Keratinocyte (primary cell): ENCODE measurements around the gene ST3GAL6. TPM values are rescaled to one million over a fixed set of nuclear protein-coding genes. Genes with fewer than 3 reads are reported as not detected.

Experiments
- DNase-seq: peaks from one replicate; pipeline ENCODE4 v3.0.0-alpha.2; 2011; ENCODE audit warnings: low read depth, missing footprints, low spot score
- FAIRE-seq: peaks from 2 replicates; lab custom pipeline; 2011; peaks lifted over from hg19 to GRCh38; lab: Jason Lieb, UNC
- H2AFZ ChIP-seq: 2 replicates; pipeline ENCODE4 v1.6.0; 2012; ENCODE audit warnings: low read length, control low read depth, inconsistent platforms; ENCODE audit not compliant: control insufficient read depth
- H3K27ac ChIP-seq: 2 replicates; pipeline ENCODE4 v1.5.1; 2011; ENCODE audit warnings: low read length; ENCODE audit not compliant: control insufficient read depth, insufficient read depth
- H3K27me3 ChIP-seq: 3 replicates; pipeline ENCODE4 v1.6.0; 2011; ENCODE audit warnings: low read length; ENCODE audit not compliant: control insufficient read depth, insufficient read depth; ENCODE audit errors: extremely low read depth
- H3K36me3 ChIP-seq, 2 experiments: 2 replicates in 1 of 2; 3 replicates in 1 of 2; pipeline ENCODE4 v1.5.1; 2011; ENCODE audit warnings: low read length in 2 of 2, mild to moderate bottlenecking in 1 of 2; ENCODE audit not compliant: control insufficient read depth in 2 of 2, insufficient read depth in 2 of 2; ENCODE audit errors: extremely low read depth in 1 of 2
- H3K4me1 ChIP-seq: 3 replicates; pipeline ENCODE4 v1.5.1; 2011; ENCODE audit warnings: low read length; ENCODE audit not compliant: control insufficient read depth, insufficient read depth; ENCODE audit errors: extremely low read depth
- H3K4me2 ChIP-seq: 3 replicates; pipeline ENCODE4 v1.6.0; 2011; ENCODE audit warnings: low read depth, low read length; ENCODE audit not compliant: control insufficient read depth, insufficient read depth; ENCODE audit errors: extremely low read depth
- H3K4me3 ChIP-seq, 3 experiments: fragments of 200-600 bp in 1 of 3; sonication (generic) in 1 of 3; 2 replicates in 2 of 3; 3 replicates in 1 of 3; pipeline ENCODE4 v1.5.1; 2011 to 2016; ENCODE audit warnings: low read length in 3 of 3, mild to moderate bottlenecking in 3 of 3, control low read depth in 2 of 3, inconsistent platforms in 1 of 3, low read depth in 1 of 3, mixed read lengths in 1 of 3, mixed run types in 1 of 3, moderate library complexity in 1 of 3; ENCODE audit not compliant: control insufficient read depth in 2 of 3, insufficient read depth in 2 of 3; ENCODE audit errors: extremely low read depth in 1 of 3
- H3K79me2 ChIP-seq: 2 replicates; pipeline ENCODE4 v1.6.0; 2012; ENCODE audit warnings: low read length; ENCODE audit not compliant: control insufficient read depth, insufficient read depth
- H3K9ac ChIP-seq: 3 replicates; pipeline ENCODE4 v1.6.0; 2011; ENCODE audit warnings: low read length; ENCODE audit not compliant: control insufficient read depth, insufficient read depth; ENCODE audit errors: extremely low read depth
- H3K9me1 ChIP-seq: 3 replicates; pipeline ENCODE4 v1.6.0; 2011; ENCODE audit warnings: low read length; ENCODE audit not compliant: control insufficient read depth, insufficient read depth; ENCODE audit errors: extremely low read depth
- H3K9me3 ChIP-seq: 2 replicates; pipeline ENCODE4 v1.5.1; 2012; ENCODE audit warnings: low read depth, low read length; ENCODE audit not compliant: control insufficient read depth
- H4K20me1 ChIP-seq: 3 replicates; pipeline ENCODE4 v1.6.0; 2011; ENCODE audit warnings: low read length; ENCODE audit not compliant: control insufficient read depth, insufficient read depth; ENCODE audit errors: extremely low read depth
- EZH2 ChIP-seq: IDR thresholded peaks from one replicate; pipeline ENCODE4 v1.6.1; 2012; ENCODE audit warnings: inconsistent platforms, mild to moderate bottlenecking, low read length, moderate library complexity
- dilution Hi-C: fragments of 300-500 bp; cut with MboI; formaldehyde crosslinking; loops from one replicate; pipeline ENCODE4 v1.7.0; 2020; ENCODE audit warnings: low sequenced_read_pairs; ENCODE audit not compliant: extremely low pct_ligation_motif_present
- polyA plus RNA-seq, 5 experiments: library from polyadenylated mRNA; depleted of rRNA in 3 of 5; stranded (reverse) in 3 of 5; stranded (forward) in 1 of 5; unstranded in 1 of 5; fragments of >200 nt; gene quantifications; 1 replicate in 1 of 5; 2 replicates in 3 of 5; 3 replicates in 1 of 5; pipeline versions ENCODE4 v1.2.1 to v1.2.3, GENCODE V29; 2011 to 2012; ENCODE audit warnings: missing spikeins in 2 of 5, low read depth in 1 of 5, low replicate concordance in 1 of 5
- TF ChIP-seq, protein P1 (sequence below), 3 experiments: IDR thresholded peaks in 1 of 3; conservative IDR thresholded peaks in 1 of 3; optimal IDR thresholded peaks in 1 of 3; 2 replicates in 2 of 3; 3 replicates in 1 of 3; pipeline versions ENCODE3 to v1.5.1; 2011; ENCODE audit warnings: low read length in 3 of 3, mild to moderate bottlenecking in 3 of 3, moderate library complexity in 2 of 3, control low read depth in 1 of 3, inconsistent platforms in 1 of 3; ENCODE audit not compliant: insufficient read depth in 2 of 3; ENCODE audit errors: extremely low read depth in 1 of 3

ST3GAL6 gene
- polyA plus RNA-seq, 1 donor (not counting 4 experiments of a cell fraction or from before 2014, with no cell fraction given): 5.3 TPM

DNA sequence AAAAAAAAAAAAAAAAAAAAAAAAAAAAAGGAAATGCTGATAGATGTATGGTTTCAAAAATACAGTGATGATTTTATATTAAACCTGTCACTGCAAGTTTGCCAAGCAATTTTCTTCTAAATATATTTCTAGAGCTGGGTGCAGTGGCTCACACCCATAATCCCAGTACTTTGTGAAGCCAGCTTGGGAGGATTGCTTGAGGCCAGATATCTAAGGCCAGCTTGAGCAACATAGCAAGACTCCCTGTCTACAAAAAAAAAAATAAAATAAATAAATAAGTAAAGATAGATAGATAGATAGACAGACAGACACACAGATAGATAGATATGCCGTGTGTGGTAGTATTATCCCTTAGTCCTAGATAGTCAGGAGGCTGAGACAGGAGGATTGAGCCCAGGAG is 41.4 kb upstream of the ST3GAL6 start:
- Histone ChIP-seq H3K4me3 (no peak overlapping the region), H3K27me3 (no peaks in the 10 kb centered on the region), H3K9ac (no peak overlapping the region), H3K9me1 (no peaks in the 10 kb centered on the region), H3K4me2 (no peak overlapping the region), H3K9me3 (no peaks in the 10 kb centered on the region), H3K27ac (no peak overlapping the region), H3K4me1 (peaks cover 2% of the 10 kb centered on the region), H3K36me3 (no peaks in the 10 kb centered on the region), H3K79me2 (no peaks in the 10 kb centered on the region), H2AFZ (no peak overlapping the region), H4K20me1 (no peaks in the 10 kb centered on the region)
- no peak for DNase-seq
- TF ChIP-seq EZH2: no peak
- TF ChIP-seq, protein P1, sequence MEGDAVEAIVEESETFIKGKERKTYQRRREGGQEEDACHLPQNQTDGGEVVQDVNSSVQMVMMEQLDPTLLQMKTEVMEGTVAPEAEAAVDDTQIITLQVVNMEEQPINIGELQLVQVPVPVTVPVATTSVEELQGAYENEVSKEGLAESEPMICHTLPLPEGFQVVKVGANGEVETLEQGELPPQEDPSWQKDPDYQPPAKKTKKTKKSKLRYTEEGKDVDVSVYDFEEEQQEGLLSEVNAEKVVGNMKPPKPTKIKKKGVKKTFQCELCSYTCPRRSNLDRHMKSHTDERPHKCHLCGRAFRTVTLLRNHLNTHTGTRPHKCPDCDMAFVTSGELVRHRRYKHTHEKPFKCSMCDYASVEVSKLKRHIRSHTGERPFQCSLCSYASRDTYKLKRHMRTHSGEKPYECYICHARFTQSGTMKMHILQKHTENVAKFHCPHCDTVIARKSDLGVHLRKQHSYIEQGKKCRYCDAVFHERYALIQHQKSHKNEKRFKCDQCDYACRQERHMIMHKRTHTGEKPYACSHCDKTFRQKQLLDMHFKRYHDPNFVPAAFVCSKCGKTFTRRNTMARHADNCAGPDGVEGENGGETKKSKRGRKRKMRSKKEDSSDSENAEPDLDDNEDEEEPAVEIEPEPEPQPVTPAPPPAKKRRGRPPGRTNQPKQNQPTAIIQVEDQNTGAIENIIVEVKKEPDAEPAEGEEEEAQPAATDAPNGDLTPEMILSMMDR (optimal IDR thresholded peaks at IDR 0.05 in 1 of 3, IDR thresholded peaks at IDR 0.05 in 1 of 3, conservative IDR thresholded peaks at IDR 0.05 in 1 of 3; ENCODE audit: extremely low read depth in 1 of 3, insufficient read depth in 2 of 3, low read length in 3 of 3): no peak
- dilution Hi-C loops: no loop called here
- FAIRE-seq: no peak

DNA sequence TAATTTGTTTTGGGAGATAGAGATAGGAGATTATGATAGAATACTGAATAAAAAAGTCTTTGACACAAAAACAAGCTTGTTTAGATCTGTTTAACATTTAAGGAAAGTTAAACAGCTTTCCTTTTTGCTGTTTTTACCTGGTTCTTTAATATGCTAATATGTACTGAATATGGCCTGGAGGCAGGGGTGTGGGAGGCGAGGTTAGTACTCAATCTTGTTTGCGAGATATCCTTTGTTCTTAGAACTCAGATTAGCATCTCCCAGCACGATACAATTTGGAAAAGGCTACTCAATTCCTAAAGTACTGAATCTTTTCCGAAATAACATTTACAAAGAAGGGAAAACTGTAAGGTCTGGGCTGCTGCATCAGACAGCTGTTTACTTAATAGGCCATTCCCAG is 40.8 kb upstream of the ST3GAL6 start:
- Histone ChIP-seq H3K9me3 (no peaks in the 10 kb centered on the region), H3K4me3 (no peak overlapping the region), H3K79me2 (no peaks in the 10 kb centered on the region), H3K27me3 (no peaks in the 10 kb centered on the region), H2AFZ (no peak overlapping the region), H3K4me2 (no peak overlapping the region), H3K36me3 (no peaks in the 10 kb centered on the region), H4K20me1 (no peaks in the 10 kb centered on the region), H3K9ac (no peak overlapping the region), H3K9me1 (no peaks in the 10 kb centered on the region), H3K4me1 (peaks cover 2% of the 10 kb centered on the region), H3K27ac (no peak overlapping the region)
- DNase-seq (no peak), FAIRE-seq (peak; percentile 65)
- TF ChIP-seq, protein P1 (optimal IDR thresholded peaks at IDR 0.05 in 1 of 3, IDR thresholded peaks at IDR 0.05 in 1 of 3, conservative IDR thresholded peaks at IDR 0.05 in 1 of 3; ENCODE audit: extremely low read depth in 1 of 3, insufficient read depth in 2 of 3, low read length in 3 of 3): no peak
- TF ChIP-seq EZH2: no peak
- dilution Hi-C loops: no loop called here
